ENCODE measurements around the gene SIRPB2. TPM values are rescaled to one million over a fixed set of nuclear protein-coding genes. Genes with fewer than 3 reads are reported as not detected.

SIRPB2 gene
- not detected for polyA plus RNA-seq (2012; ENCODE audit: missing spikeins)

- DNase-seq (ENCODE audit: insufficient read length) (no peak), FAIRE-seq (no peak)
- no peak for TF ChIP-seq POLR2AphosphoS5 (IDR thresholded peaks at IDR 0.05; ENCODE audit: low read depth, low read length)
- no peak for TF ChIP-seq POLR2A (IDR thresholded peaks at IDR 0.05; ENCODE audit: low read depth, low read length)
- no peak for TF ChIP-seq TAF1 (IDR thresholded peaks at IDR 0.05; ENCODE audit: borderline replicate concordance, low read depth, low read length)
Measured at GRCh38 chr20:1491281-1491840, at the start of gene SIRPB2. Gene SIRPB2, minus strand, starts transcription at chr20:1491420. Its CDS starts 61 bp downstream, at chr20:1491359.

- no peak for FAIRE-seq
- DNase-seq (ENCODE audit: insufficient read length): no peak
- TF ChIP-seq POLR2A (IDR thresholded peaks at IDR 0.05; ENCODE audit: low read depth, low read length) (no peak), TAF1 (IDR thresholded peaks at IDR 0.05; ENCODE audit: borderline replicate concordance, low read depth, low read length) (no peak), POLR2AphosphoS5 (IDR thresholded peaks at IDR 0.05; ENCODE audit: low read depth, low read length) (no peak)
Measured at GRCh38 chr20:1539816-1540419, 48.7 kb upstream of the SIRPB2 start.

GRCh38 chr20:1538655-1539054 lies 47.4 kb upstream of the SIRPB2 start:
- DNase-seq (ENCODE audit: insufficient read length): no peak
- TF ChIP-seq TAF1 (IDR thresholded peaks at IDR 0.05; ENCODE audit: borderline replicate concordance, low read depth, low read length): no peak
- no peak for TF ChIP-seq POLR2A (IDR thresholded peaks at IDR 0.05; ENCODE audit: low read depth, low read length)
- no peak for TF ChIP-seq POLR2AphosphoS5 (IDR thresholded peaks at IDR 0.05; ENCODE audit: low read depth, low read length)
- no peak for FAIRE-seq

- TF ChIP-seq POLR2AphosphoS5 (IDR thresholded peaks at IDR 0.05; ENCODE audit: low read depth, low read length) (no peak), TAF1 (IDR thresholded peaks at IDR 0.05; ENCODE audit: borderline replicate concordance, low read depth, low read length) (no peak), POLR2A (IDR thresholded peaks at IDR 0.05; ENCODE audit: low read depth, low read length) (no peak)
- peak; percentile 78 for FAIRE-seq
- no peak for DNase-seq (ENCODE audit: insufficient read length)
Measured at GRCh38 chr20:1537731-1538058, 46.5 kb upstream of the SIRPB2 start.

- FAIRE-seq: no peak
Measured at GRCh38 chr20:1536893-1537730, 45.9 kb upstream of the SIRPB2 start.

GRCh38 chr20:1535420-1536175 lies 44.4 kb upstream of the SIRPB2 start:
- no peak for TF ChIP-seq TAF1 (IDR thresholded peaks at IDR 0.05; ENCODE audit: borderline replicate concordance, low read depth, low read length)
- no peak for TF ChIP-seq POLR2AphosphoS5 (IDR thresholded peaks at IDR 0.05; ENCODE audit: low read depth, low read length)
- TF ChIP-seq POLR2A (IDR thresholded peaks at IDR 0.05; ENCODE audit: low read depth, low read length): no peak
- DNase-seq (ENCODE audit: insufficient read length): peak; percentile 23
- FAIRE-seq: peak; percentile 93

More at GRCh38 chr20:1536893-1537730, 45.9 kb upstream of the SIRPB2 start:
- no peak for DNase-seq (ENCODE audit: insufficient read length)
- TF ChIP-seq TAF1 (IDR thresholded peaks at IDR 0.05; ENCODE audit: borderline replicate concordance, low read depth, low read length): no peak
- TF ChIP-seq POLR2AphosphoS5 (IDR thresholded peaks at IDR 0.05; ENCODE audit: low read depth, low read length): no peak
- TF ChIP-seq POLR2A (IDR thresholded peaks at IDR 0.05; ENCODE audit: low read depth, low read length): no peak

- FAIRE-seq (no peak), DNase-seq (ENCODE audit: insufficient read length) (no peak)
- TF ChIP-seq POLR2AphosphoS5 (IDR thresholded peaks at IDR 0.05; ENCODE audit: low read depth, low read length): no peak
- TF ChIP-seq POLR2A (IDR thresholded peaks at IDR 0.05; ENCODE audit: low read depth, low read length): no peak
- TF ChIP-seq TAF1 (IDR thresholded peaks at IDR 0.05; ENCODE audit: borderline replicate concordance, low read depth, low read length): no peak
Measured at GRCh38 chr20:1534526-1534925, 43.3 kb upstream of the SIRPB2 start.

- FAIRE-seq (no peak), DNase-seq (ENCODE audit: insufficient read length) (no peak)
- no peak for TF ChIP-seq POLR2AphosphoS5 (IDR thresholded peaks at IDR 0.05; ENCODE audit: low read depth, low read length)
- no peak for TF ChIP-seq TAF1 (IDR thresholded peaks at IDR 0.05; ENCODE audit: borderline replicate concordance, low read depth, low read length)
- no peak for TF ChIP-seq POLR2A (IDR thresholded peaks at IDR 0.05; ENCODE audit: low read depth, low read length)
Measured at GRCh38 chr20:1533059-1533458, 41.8 kb upstream of the SIRPB2 start.

GRCh38 chr20:1528811-1529210 lies 37.6 kb upstream of the SIRPB2 start:
- FAIRE-seq (no peak), DNase-seq (ENCODE audit: insufficient read length) (no peak)

GRCh38 chr20:1527923-1528322 lies 36.7 kb upstream of the SIRPB2 start:
- DNase-seq (ENCODE audit: insufficient read length) (no peak), FAIRE-seq (no peak)
- TF ChIP-seq POLR2AphosphoS5 (IDR thresholded peaks at IDR 0.05; ENCODE audit: low read depth, low read length) (no peak), TAF1 (IDR thresholded peaks at IDR 0.05; ENCODE audit: borderline replicate concordance, low read depth, low read length) (no peak), POLR2A (IDR thresholded peaks at IDR 0.05; ENCODE audit: low read depth, low read length) (no peak)

More at GRCh38 chr20:1528811-1529210, 37.6 kb upstream of the SIRPB2 start:
- TF ChIP-seq POLR2A (IDR thresholded peaks at IDR 0.05; ENCODE audit: low read depth, low read length) (no peak), POLR2AphosphoS5 (IDR thresholded peaks at IDR 0.05; ENCODE audit: low read depth, low read length) (no peak), TAF1 (IDR thresholded peaks at IDR 0.05; ENCODE audit: borderline replicate concordance, low read depth, low read length) (no peak)

- FAIRE-seq (no peak), DNase-seq (ENCODE audit: insufficient read length) (no peak)
- TF ChIP-seq POLR2AphosphoS5 (IDR thresholded peaks at IDR 0.05; ENCODE audit: low read depth, low read length) (no peak), TAF1 (IDR thresholded peaks at IDR 0.05; ENCODE audit: borderline replicate concordance, low read depth, low read length) (no peak), POLR2A (IDR thresholded peaks at IDR 0.05; ENCODE audit: low read depth, low read length) (no peak)
Measured at GRCh38 chr20:1526896-1527295, 35.7 kb upstream of the SIRPB2 start.

Measured in GM12892 (cell line).